ENCODE results near the gene MAMSTR. TPM values are rescaled to one million over a fixed set of nuclear protein-coding genes. Genes with fewer than 3 reads are reported as not detected.

MAMSTR gene
- total RNA-seq, 1 donor from 2014 or later: 3.6 TPM

DNA sequence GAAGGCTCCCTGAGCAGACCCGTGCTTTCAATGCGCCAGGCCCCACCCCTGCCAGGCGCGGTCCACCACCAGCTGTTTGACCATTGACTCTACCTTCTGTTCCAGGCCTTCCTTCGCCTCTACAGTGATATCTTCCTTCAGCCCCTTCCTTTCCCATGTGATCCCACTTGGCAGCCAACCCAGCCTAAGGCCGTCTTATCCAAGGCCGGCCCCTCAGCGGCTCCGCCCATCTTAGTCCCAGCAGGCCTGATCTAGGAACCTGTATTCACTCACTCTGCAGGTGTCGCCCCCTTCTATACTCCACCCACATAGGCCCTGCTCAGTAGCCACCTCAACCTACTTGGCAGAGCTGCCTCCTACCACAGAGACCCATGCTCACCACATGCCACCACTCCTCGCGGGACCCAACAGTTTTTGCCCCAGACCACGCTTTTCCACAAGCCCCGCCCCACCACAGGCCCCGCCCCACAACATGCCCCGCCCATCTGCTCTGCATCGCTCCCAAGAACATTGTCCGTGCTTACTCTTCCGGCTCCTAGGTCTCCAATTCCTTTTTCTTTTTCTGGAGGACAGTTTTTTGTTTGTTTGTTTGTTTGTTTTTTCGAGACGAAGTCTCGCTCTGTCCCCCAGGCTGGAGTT lies 18.0 kb upstream of the MAMSTR start:
- H3K27me3 Mint-ChIP-seq: peaks cover 7% of the 10 kb centered on the region
- H3K4me3 Mint-ChIP-seq: peak overlapping the region; percentile 43
- peaks cover 5% of the 10 kb centered on the region for H3K9me3 Mint-ChIP-seq
- DNase-seq (ENCODE audit: extremely low spot score, unreplicated experiment): no peak
- no peak overlapping the region for H3K27ac Mint-ChIP-seq
- TF ChIP-seq, protein P1, sequence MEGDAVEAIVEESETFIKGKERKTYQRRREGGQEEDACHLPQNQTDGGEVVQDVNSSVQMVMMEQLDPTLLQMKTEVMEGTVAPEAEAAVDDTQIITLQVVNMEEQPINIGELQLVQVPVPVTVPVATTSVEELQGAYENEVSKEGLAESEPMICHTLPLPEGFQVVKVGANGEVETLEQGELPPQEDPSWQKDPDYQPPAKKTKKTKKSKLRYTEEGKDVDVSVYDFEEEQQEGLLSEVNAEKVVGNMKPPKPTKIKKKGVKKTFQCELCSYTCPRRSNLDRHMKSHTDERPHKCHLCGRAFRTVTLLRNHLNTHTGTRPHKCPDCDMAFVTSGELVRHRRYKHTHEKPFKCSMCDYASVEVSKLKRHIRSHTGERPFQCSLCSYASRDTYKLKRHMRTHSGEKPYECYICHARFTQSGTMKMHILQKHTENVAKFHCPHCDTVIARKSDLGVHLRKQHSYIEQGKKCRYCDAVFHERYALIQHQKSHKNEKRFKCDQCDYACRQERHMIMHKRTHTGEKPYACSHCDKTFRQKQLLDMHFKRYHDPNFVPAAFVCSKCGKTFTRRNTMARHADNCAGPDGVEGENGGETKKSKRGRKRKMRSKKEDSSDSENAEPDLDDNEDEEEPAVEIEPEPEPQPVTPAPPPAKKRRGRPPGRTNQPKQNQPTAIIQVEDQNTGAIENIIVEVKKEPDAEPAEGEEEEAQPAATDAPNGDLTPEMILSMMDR (conservative IDR thresholded peaks at IDR 0.05): no peak
- H3K36me3 Mint-ChIP-seq: peaks cover 5% of the 10 kb centered on the region
- peaks cover 15% of the 10 kb centered on the region for H3K4me1 Mint-ChIP-seq (ENCODE audit: unreplicated experiment)

DNA sequence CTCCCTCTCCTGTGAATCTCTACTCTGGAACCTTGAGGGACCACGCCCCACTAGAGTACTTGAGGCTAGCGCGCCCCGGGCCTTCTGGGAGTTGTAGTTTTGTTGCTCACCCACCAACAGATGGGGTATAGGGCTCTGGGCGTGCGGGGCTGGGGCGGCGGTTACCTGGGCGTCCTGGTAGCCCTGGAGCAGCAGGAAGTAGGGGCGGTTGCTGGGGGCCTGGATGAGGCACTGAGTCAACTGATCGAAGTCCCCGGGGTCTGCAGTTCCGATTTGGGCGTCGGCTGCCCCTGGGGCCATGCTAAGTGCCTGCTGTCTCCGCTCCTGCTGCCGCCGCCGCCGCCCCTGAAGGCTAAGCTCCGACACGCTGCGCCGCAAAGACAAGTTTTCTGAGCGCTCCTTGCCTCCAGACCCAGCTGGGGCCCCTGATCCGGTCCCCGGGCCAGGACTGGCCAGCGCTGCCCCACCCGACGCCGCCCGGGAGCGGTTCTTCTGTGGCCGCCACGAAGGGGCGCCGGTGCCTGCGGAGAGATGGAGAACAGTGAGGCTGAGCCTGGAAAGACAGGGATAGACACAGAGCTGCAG lies 15.6 kb upstream of the MAMSTR start:
- peaks cover 7% of the 10 kb centered on the region for H3K27me3 Mint-ChIP-seq
- no peak for DNase-seq (ENCODE audit: extremely low spot score, unreplicated experiment)
- peaks cover 15% of the 10 kb centered on the region for H3K4me1 Mint-ChIP-seq (ENCODE audit: unreplicated experiment)
- H3K9me3 Mint-ChIP-seq: peaks cover 5% of the 10 kb centered on the region
- TF ChIP-seq, protein P1 (conservative IDR thresholded peaks at IDR 0.05): no peak
- H3K27ac Mint-ChIP-seq: peak overlapping the region; percentile 72
- H3K36me3 Mint-ChIP-seq: peaks cover 11% of the 10 kb centered on the region
- peak overlapping the region; percentile 87 for H3K4me3 Mint-ChIP-seq

DNA sequence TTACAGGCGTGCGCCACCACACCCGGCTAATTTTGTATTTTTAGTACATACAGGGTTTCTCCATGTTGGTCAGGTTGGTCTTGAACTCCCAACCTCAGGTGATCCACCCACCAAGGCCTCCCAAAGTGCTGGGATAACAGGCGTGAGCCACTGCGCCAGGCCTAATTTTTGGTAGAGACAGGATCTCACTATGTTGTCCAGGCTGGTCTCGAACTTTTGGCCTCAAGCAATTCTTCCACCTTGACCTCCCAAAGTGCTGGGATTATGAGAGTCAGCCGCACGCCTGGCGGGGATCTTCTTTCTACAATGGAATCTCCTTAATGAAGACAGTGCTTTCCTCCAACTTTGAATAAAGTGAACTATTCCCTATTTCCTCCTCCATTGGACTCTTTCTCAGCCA lies 15.1 kb upstream of the MAMSTR start:
- peak overlapping the region; percentile 87 for H3K4me3 Mint-ChIP-seq
- H3K27me3 Mint-ChIP-seq: peaks cover 4% of the 10 kb centered on the region
- H3K27ac Mint-ChIP-seq: peak overlapping the region; percentile 72
- peaks cover 15% of the 10 kb centered on the region for H3K4me1 Mint-ChIP-seq (ENCODE audit: unreplicated experiment)
- peaks cover 5% of the 10 kb centered on the region for H3K9me3 Mint-ChIP-seq
- peaks cover 11% of the 10 kb centered on the region for H3K36me3 Mint-ChIP-seq
- DNase-seq (ENCODE audit: extremely low spot score, unreplicated experiment): no peak
- TF ChIP-seq, protein P1 (conservative IDR thresholded peaks at IDR 0.05): no peak

DNA sequence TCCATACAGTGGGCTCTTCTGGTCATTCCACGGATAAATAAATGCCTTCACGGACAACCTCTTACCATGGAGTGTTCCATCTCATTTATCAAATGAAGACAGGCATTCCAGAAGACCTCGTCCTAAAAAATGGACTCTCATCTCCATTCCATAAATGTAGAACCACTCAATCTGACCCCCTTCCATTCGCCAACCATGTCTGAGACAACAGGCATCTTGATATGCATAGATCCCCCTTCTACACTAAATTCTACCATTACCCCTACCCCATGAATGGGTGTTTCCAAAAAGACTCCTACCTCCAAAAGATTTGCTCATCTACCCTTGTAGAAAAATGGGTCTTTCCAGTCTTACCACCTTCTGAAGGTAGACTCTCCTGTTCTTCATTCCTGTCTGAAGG lies 11.9 kb upstream of the MAMSTR start:
- Mint-ChIP-seq H3K27me3 (peaks cover 4% of the 10 kb centered on the region), H3K36me3 (peaks cover 11% of the 10 kb centered on the region), H3K4me1 (ENCODE audit: unreplicated experiment) (peaks cover 5% of the 10 kb centered on the region), H3K9me3 (peaks cover 5% of the 10 kb centered on the region), H3K27ac (no peak overlapping the region), H3K4me3 (no peak overlapping the region)
- DNase-seq (ENCODE audit: extremely low spot score, unreplicated experiment): no peak
- TF ChIP-seq, protein P1 (conservative IDR thresholded peaks at IDR 0.05): no peak

DNA sequence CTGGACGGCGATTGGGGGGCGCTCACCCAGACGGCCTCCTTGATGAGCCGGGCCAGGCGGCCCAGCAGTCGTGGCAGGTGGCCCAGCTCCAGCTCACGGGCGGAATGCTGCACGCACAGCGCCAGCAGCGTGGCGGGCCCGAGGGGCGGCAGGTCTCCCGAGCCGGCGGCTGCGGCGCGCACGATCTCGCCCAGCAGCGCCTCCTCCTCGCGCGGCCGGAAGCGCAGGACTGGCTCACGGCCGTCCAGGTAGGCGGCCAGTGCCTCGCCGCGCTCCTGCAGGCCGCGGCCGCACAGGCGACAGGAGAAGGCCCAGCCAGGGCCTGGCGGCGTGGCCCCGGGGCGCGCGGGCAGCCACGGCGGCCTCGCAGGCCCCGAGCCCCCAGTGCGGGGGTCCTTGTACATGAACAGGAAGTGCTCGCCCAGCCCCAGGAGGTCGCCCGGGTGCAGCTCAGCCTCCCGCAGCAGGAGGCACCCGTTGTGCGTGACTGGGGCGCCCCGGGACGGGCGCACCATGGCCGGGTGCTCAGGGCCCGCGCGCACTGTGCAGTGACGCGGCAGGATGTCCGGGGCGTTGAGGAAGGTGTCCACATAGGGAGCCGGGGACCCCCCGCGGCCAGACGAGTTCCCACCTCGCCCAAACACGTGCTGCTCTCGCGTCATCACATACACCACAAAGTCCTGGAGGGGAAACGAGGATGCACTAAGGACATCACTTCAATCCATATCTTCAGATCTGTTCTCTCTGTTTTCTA lies 9.6 kb upstream of the MAMSTR start:
- H3K9me3 Mint-ChIP-seq: peaks cover 3% of the 10 kb centered on the region
- no peaks in the 10 kb centered on the region for H3K27me3 Mint-ChIP-seq
- H3K27ac Mint-ChIP-seq: no peak overlapping the region
- H3K4me3 Mint-ChIP-seq: no peak overlapping the region
- TF ChIP-seq, protein P1 (conservative IDR thresholded peaks at IDR 0.05): no peak
- peaks cover 15% of the 10 kb centered on the region for H3K36me3 Mint-ChIP-seq
- no peak for DNase-seq (ENCODE audit: extremely low spot score, unreplicated experiment)
- H3K4me1 Mint-ChIP-seq (ENCODE audit: unreplicated experiment): peaks cover 8% of the 10 kb centered on the region

Measured in type B pancreatic cell (in vitro differentiated cells).